ENCODE data around the gene WDR37.
"Not testable (repeated sequence)": the region's sequence is repeated elsewhere in the genome, so short reads cannot be mapped to it uniquely, and the experiment has no call there.

Gene WDR37

GRCh38 chr10:1109795-1110673, 53.8 kb downstream of the WDR37 start:
- DNase-seq = peak; percentile 68

DNA sequence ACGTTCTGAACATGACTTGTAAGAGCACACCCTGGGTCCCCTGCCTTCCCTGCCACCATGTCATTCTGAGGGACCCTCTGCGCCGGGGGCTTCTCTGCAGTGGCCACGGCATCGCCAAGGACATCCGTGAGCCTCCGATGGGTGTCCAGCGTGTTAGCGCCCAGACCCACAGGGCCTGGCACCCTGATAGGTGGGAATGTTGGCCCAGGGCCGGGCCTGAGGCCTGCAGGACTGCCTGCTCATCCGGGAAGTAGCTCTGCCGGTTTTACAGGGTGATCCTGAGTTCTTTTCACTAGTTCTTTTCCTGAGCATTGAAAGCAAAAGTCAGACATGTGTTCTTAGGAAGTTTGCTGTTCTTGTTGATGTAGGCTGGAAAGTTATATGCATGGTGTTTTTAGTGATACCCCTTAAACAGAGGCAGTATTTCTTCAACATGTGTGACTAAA, 54.5 kb downstream of the WDR37 start:
- no peak for DNase-seq

DNA sequence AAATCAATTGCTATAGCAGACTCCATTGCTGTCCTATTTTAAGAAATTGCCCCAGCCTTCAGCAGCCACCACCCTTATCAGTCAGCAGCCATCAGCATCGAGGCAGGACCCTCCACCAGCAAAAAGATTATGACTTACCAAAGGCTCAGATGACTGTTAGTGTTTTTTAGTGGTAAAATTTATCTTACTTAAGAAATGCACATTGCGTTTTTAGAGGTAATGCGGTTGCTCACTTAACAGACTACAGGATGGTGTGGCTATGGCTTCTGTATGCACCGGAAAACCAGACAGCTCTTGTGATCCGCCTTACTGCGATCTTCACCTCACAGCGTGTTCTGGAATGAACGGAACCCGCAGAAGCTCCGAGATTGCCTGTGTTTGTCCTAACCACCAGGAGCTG, 58.1 kb downstream of the WDR37 start:
- DNase-seq = no peak

GRCh38 chr10:1114719-1115606, 58.8 kb downstream of the WDR37 start:
- no peak for DNase-seq

- DNase-seq = no peak
Observed at GRCh38 chr10:1115607-1115955, 59.4 kb downstream of the WDR37 start.

GRCh38 chr10:1116051-1116450, 59.9 kb downstream of the WDR37 start:
- no peak for DNase-seq

DNA sequence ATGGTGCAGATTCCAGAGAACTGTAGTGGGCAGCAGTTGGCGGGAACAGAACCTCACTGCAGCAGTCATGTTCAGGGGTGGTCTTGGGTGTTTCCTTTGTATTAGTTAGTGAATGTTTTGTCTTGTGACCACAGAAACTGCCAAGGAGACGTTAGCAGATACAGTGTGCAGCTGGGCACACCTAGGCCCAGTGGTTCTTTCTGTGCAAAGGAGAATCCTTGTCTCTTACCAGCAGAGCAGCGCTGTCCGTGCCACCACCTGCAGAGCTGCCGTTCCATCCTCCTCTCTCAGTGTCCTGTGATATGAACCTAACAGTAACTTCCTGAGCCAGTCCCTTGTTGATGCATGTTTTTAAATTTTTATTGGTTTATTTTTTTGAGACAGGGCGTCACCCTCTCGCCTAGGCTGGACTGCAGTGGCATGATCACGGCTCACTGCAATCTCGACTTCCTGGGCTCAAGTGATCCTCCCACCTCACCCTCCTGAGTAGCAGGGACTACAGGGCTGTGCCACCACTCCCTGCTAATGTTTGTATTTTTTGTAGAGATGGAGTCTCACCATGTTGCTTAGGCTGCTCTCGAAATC, 60.6 kb downstream of the WDR37 start:
- no peak for DNase-seq

- no peak for DNase-seq
Observed at GRCh38 chr10:1117651-1118050, 61.5 kb downstream of the WDR37 start.

GRCh38 chr10:1118318-1118717, 62.1 kb downstream of the WDR37 start:
- DNase-seq = not testable (repeated sequence)

GRCh38 chr10:1119027-1119426, 62.8 kb downstream of the WDR37 start:
- DNase-seq = no peak

DNA sequence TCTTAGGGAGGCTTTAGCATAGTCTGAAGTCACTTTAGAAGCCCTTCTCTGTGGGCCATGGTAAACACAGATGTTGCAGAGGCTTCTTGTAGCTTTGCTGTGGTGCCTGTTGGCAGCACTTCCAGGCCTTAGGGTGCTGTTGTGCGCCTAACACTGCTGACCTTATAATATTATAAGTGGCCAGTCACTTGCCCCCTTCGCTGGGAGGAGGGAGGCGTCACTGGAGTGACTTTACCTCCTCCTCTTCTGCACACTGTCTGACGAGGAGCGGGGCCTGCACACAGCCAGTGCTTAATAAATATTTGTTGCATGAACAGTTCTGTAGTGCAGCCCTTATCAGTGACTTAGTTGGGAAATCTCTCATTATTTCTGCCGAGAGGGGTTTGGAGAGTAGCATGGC, 63.3 kb downstream of the WDR37 start:
- DNase-seq = no peak

- DNase-seq = no peak
Observed at GRCh38 chr10:1120306-1120705, 64.1 kb downstream of the WDR37 start.

DNA sequence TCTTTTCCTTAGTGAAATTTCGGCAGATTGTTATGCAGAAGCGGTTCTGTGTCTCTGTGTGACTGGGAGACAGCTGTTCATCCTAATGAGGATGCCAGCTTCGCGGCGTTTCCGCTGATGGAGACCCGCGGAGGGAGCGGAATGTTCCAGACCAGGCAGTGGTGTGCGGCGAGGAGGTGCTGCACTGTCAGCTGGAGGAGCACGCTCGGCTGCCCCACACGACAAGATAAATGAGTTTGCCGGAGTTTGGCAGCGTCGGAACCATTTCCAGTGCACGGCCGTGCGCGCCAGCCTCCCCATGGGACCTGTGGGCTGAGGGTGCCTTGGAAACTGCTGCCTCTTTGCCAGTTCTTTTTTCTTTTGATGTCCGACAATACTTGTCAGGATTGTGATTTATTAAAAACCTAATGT, 64.6 kb downstream of the WDR37 start:
- DNase-seq = no peak

DNA sequence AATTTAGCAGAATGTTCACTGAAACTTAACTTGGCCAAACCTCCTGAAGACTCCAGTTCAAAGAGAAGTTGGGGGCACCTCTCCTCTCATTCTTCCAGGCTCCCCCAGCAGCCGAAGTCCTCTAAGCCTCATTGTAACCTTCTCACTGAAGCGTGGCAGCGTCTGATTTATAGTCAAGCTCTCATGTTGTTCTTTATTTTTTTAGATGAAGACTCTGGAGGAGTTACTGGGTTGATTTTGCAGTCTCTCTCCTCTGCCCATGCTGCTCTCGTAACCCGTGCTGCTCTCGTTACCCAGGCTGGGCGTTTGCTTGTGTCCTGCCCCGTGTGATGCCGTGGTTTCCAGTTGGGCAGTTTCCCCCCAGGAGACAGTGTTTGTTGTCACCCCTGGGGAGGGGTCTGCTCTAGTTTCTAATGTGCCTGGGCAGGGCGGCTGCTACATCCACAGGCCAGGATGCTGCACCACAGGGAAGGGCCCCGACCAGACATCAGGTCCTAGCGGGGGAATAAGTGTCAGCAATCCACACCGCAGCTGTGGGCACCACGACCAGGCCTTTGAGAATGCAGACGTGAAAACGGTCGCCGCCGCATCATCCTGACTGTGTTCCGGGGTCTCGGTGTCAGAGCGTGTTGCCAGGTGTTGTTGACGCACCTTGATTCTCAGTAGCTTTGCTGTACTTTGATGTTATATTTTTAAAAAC, 65.2 kb downstream of the WDR37 start:
- no peak for DNase-seq

DNA sequence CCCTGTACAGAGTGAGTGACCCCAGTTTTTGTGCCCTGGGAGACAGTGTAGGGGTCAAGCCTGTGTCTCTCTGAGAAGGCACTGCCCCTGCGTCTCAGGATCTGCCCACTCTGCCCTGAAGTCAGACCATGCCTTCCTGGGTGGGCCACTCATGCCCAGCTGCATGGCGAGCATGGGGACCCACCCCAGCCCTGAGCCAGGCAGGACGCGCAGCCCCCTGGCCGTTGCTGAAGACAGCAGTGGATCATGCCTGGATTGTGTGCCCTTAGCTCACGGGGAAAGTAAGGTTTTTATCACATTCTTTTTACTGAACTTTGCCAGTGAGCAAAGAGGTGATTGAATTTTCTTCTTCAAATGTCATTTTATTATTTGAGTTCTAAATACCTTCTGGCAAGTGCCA, 66.2 kb downstream of the WDR37 start:
- no peak for DNase-seq

- no peak for DNase-seq
Observed at GRCh38 chr10:1123198-1123597, 67.0 kb downstream of the WDR37 start.

- no peak for DNase-seq
Observed at GRCh38 chr10:1123972-1124371, 67.8 kb downstream of the WDR37 start.

DNA sequence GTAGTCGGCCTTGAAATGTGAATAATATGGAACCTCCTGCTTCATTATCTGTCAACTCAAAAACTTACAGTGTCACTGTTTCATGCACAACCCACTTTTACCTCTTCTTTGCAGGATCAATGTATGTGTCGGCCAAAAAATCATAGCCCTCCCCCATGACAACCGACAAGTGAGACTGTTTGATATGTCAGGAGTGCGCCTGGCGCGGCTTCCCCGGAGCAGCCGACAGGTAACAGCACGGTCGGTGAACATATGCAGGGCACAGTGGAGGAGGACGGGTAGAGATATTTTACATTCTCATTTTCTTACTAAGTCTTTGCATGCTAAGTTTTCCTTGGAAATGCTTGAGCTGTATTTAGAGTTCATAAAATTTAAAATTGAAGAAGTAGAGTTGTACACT, 68.6 kb downstream of the WDR37 start:
- no peak for DNase-seq

DNA sequence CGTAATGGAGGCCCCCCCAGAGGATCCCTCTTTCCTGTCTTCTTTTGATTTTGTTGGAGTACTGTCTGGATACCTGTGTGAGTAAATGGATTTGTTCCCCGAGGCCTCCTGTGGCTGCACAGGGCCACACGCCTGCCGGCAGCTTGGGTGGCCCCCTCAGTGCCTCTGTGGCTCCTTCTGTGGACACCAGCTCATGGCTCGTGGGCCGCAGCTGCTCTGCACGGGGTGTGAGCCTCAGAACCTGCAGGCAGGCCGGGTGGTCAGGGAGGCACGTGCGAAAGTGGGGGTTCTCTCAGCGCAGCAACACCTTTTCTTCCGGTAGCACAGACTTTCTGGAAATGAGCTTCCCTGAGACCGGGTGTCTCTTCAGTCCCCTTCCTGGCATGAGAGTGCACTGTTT, 70.3 kb downstream of the WDR37 start:
- DNase-seq = no peak

DNA sequence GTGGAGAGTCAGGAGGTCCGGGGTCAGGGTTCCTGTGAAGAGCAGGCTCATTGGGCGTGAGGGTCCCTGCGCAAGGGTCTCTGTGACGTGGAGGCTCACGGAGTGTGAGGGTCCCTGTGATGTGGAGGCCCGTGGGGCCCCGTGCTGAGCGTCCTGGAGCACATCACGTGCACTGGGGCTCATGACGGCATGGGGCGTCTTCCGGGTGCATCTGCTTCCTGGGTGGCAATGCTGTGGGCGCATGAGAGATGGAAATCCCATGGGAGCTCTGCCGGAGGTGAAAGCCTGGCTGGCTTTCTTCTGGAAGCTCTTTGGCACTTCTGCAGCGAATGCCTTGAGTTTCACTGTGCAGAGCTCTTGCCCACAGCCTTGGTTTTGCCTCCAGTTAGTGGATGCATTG, 71.4 kb downstream of the WDR37 start:
- DNase-seq = no peak

DNA sequence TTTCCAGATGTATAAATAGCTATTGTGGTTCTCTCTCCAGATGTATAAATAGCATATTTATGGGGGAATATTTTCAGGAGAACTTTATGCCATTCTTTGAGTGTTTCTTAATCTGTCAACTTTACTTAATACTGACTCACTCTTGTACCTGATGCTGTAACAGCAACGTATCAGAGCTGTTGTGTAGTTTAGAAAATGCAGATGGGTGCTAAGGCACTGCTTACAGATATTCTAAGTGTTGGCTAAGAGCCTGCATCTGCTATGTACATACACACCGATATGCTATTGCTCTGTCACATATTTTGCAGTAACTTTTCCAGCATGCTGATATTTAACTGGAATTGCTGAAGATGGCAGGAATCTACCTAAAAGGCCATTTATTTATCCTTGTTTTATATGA, 71.9 kb downstream of the WDR37 start:
- DNase-seq = no peak

- DNase-seq = no peak
Observed at GRCh38 chr10:1128649-1129048, 72.5 kb downstream of the WDR37 start.

GRCh38 chr10:1130226-1130625, 74.0 kb downstream of the WDR37 start:
- no peak for DNase-seq
